MCF 10A (cell line): ENCODE measurements around the gene TMEM204. TPM values are rescaled to one million over a fixed set of nuclear protein-coding genes. Genes with fewer than 3 reads are reported as not detected.

ENCODE experiments used
- BruUV-seq: library from RNA; stranded (reverse); fragments of 400-500 nt; replicated peaks from 2 replicates; lab custom pipeline; 2021; lab: Mats Ljungman, UMichigan
- CTCF ChIA-PET: fragments of 300-600 bp; sonication (Branson Sonifier 250); formaldehyde crosslinking; extraction: SDS; loops from one replicate; lab custom pipeline; 2021; ENCODE audit warnings: antibody characterized with exemption, inconsistent platforms; lab: Yijun Ruan, JAX
- POLR2A ChIA-PET: fragments of 300-600, 350-650 bp; sonication (Branson Sonifier 250); formaldehyde crosslinking; extraction: SDS; loops from one replicate; lab custom pipeline; 2020; ENCODE audit warnings: antibody characterized with exemption, inconsistent platforms; lab: Yijun Ruan, JAX
- DNase-seq: peaks from one replicate; pipeline ENCODE4 v3.0.0-alpha.2; 2018; ENCODE audit not compliant: unreplicated experiment
- H3K27ac Mint-ChIP-seq: one replicate; pipeline ENCODE4 v1.8.0; 2022; ENCODE audit warnings: mild to moderate bottlenecking, low read depth, mixed read lengths; ENCODE audit not compliant: unreplicated experiment
- H3K27me3 Mint-ChIP-seq: one replicate; pipeline ENCODE4 v1.8.0; 2022; ENCODE audit warnings: mixed read lengths; ENCODE audit not compliant: insufficient read depth, unreplicated experiment
- H3K36me3 Mint-ChIP-seq: one replicate; pipeline ENCODE4 v1.8.0; 2022; ENCODE audit warnings: mild to moderate bottlenecking, moderate library complexity, mixed read lengths; ENCODE audit not compliant: insufficient read depth, unreplicated experiment
- H3K4me1 Mint-ChIP-seq: one replicate; pipeline ENCODE4 v1.8.0; 2022; ENCODE audit warnings: mixed read lengths; ENCODE audit not compliant: insufficient read depth, unreplicated experiment
- H3K4me3 Mint-ChIP-seq: one replicate; pipeline ENCODE4 v1.8.0; 2022; ENCODE audit warnings: mild to moderate bottlenecking, moderate library complexity, mixed read lengths; ENCODE audit not compliant: unreplicated experiment
- H3K9me3 Mint-ChIP-seq: one replicate; pipeline ENCODE4 v1.8.0; 2022; ENCODE audit warnings: mixed read lengths; ENCODE audit not compliant: unreplicated experiment
- intact Hi-C: fragments of 100-400 bp; cut with micrococcal nuclease; formaldehyde crosslinking; loops from 2 replicates; pipeline ENCODE4 v1.14.1; 2022
- total RNA-seq: library from RNA; stranded (reverse); gene quantifications from 2 replicates; pipeline ENCODE4 v1.2.3, GENCODE V29; 2022
- TF ChIP-seq, protein P1 (sequence below): fragments of 200-600 bp; IDR thresholded peaks from one replicate; pipeline ENCODE4 v1.8.0; 2022; ENCODE audit warnings: antibody characterized with exemption, mild to moderate bottlenecking; ENCODE audit not compliant: unreplicated experiment

Gene TMEM204
- total RNA-seq, 1 experiment from 2014 or later, result not detected

DNA sequence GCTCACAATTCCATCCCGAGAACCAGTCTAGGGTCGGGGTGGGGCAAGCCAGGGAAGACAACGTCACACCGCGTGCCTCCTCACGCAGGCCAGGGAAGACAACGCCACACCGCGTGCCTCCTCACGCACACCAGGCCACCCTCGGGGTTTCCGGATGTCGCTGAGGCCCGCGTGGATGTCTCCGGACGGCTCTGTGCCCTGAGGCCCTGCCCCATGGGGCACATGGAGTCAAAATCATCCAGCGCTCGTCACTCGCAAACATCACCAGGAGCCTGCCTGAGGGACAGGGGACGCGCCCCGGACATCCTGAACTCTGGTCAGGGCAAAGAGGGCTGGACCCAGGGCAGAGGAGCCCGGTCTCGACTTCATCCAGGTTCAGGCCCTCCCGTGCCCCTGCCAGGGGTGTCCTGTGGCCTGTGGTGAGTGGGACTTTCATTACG is 3.7 kb downstream of the TMEM204 start:
- no peak overlapping the region for H3K27ac Mint-ChIP-seq
- H3K4me3 Mint-ChIP-seq, result no peak overlapping the region
- TF ChIP-seq, protein P1, sequence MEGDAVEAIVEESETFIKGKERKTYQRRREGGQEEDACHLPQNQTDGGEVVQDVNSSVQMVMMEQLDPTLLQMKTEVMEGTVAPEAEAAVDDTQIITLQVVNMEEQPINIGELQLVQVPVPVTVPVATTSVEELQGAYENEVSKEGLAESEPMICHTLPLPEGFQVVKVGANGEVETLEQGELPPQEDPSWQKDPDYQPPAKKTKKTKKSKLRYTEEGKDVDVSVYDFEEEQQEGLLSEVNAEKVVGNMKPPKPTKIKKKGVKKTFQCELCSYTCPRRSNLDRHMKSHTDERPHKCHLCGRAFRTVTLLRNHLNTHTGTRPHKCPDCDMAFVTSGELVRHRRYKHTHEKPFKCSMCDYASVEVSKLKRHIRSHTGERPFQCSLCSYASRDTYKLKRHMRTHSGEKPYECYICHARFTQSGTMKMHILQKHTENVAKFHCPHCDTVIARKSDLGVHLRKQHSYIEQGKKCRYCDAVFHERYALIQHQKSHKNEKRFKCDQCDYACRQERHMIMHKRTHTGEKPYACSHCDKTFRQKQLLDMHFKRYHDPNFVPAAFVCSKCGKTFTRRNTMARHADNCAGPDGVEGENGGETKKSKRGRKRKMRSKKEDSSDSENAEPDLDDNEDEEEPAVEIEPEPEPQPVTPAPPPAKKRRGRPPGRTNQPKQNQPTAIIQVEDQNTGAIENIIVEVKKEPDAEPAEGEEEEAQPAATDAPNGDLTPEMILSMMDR, result no peak
- no TSS peak for BruUV-seq
- no peaks in the 10 kb centered on the region for H3K27me3 Mint-ChIP-seq
- H3K36me3 Mint-ChIP-seq, result peaks cover 4% of the 10 kb centered on the region
- no peak for DNase-seq
- ChIA-PET POLR2A (no interaction called here), CTCF (no interaction called here)
- no peaks in the 10 kb centered on the region for H3K4me1 Mint-ChIP-seq
- intact Hi-C loops, result no loop called here
- no peaks in the 10 kb centered on the region for H3K9me3 Mint-ChIP-seq

- Mint-ChIP-seq H3K4me3 (no peak overlapping the region), H3K27ac (no peak overlapping the region), H3K27me3 (no peaks in the 10 kb centered on the region), H3K36me3 (peaks cover 4% of the 10 kb centered on the region), H3K9me3 (no peaks in the 10 kb centered on the region), H3K4me1 (no peaks in the 10 kb centered on the region)
- ChIA-PET CTCF (no interaction called here), POLR2A (no interaction called here)
- BruUV-seq, result no TSS peak
- intact Hi-C loops, result no loop called here
- no peak for DNase-seq
- TF ChIP-seq, protein P1, result no peak
These were observed 4.4 kb downstream of the TMEM204 start for GRCh38 chr16:1537763-1538289.

DNA sequence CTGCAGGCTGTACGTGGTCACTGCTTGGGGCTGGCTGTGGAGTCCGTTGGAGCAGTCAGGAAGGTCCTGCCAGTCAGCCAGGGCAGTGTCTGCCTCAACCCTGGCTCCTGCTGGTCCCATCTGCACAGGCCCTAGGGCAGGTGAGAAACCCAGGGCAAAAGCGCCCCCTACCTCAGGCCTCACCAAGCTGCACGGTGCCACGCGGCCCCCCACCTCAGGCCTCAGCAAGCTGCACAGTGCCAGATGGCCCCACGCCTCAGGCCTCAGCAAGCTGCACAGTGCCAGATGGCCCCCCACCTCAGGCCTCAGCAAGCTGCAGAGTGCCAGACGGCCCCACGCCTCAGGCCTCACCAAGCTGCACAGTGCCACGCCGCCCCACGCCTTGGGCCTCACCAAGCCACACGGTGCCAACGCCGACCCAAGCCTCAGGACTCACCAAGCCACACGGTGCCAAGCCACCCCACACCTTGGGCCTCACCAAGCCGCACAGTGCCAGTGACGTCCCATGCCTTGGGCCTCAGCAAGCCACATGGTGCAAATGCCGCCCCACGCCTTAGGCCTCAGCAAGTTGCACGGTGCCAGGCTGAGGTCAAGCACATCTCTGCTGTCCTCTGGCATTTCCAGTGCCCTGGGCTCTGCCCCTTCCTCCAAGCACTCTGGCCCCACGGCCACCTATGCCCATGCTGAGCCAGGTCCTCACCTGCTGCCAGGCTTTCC is 5.5 kb downstream of the TMEM204 start:
- Mint-ChIP-seq H3K27me3 (no peaks in the 10 kb centered on the region), H3K36me3 (peaks cover 4% of the 10 kb centered on the region), H3K27ac (no peak overlapping the region), H3K4me3 (no peak overlapping the region), H3K4me1 (peaks cover 8% of the 10 kb centered on the region), H3K9me3 (no peaks in the 10 kb centered on the region)
- POLR2A ChIA-PET, result interaction anchor here (0.6 kb wide), 1 partner anchor 79 kb away, joined by 4 read pairs; no protein-coding TSS in a partner anchor
- no peak for DNase-seq
- no TSS peak for BruUV-seq
- TF ChIP-seq, protein P1, result no peak
- CTCF ChIA-PET, result interaction anchor here (0.5 kb wide), 1 partner anchor 209 kb away, joined by 3 read pairs; no protein-coding TSS in a partner anchor
- intact Hi-C loops, result no loop called here

GRCh38 chr16:1539720-1540555 is 6.5 kb downstream of the TMEM204 start:
- no peak overlapping the region for H3K4me3 Mint-ChIP-seq
- no peak overlapping the region for H3K27ac Mint-ChIP-seq
- H3K9me3 Mint-ChIP-seq, result no peaks in the 10 kb centered on the region
- POLR2A ChIA-PET, result no interaction called here
- H3K4me1 Mint-ChIP-seq, result peaks cover 8% of the 10 kb centered on the region
- DNase-seq, result no peak
- no TSS peak for BruUV-seq
- CTCF ChIA-PET, result interaction anchor here (0.5 kb wide), 1 partner anchor 209 kb away, joined by 3 read pairs; no protein-coding TSS in a partner anchor
- no peaks in the 10 kb centered on the region for H3K27me3 Mint-ChIP-seq
- H3K36me3 Mint-ChIP-seq, result peaks cover 10% of the 10 kb centered on the region
- TF ChIP-seq, protein P1, result no peak
- intact Hi-C loops, result no loop called here
